GM21717 (cell line): ENCODE measurements around the gene ATG7.
A peak's percentile ranks its signal among the peaks of the same experiment; 100 is the strongest.
"Not testable (repeated sequence)": the region's sequence is repeated elsewhere in the genome, so short reads cannot be mapped to it uniquely, and the experiment has no call there.

Experiments used
- ATAC-seq: cut with Tn5 transposase; IDR thresholded peaks from one replicate; pipeline ENCODE4 v1.9.1; 2021; ENCODE audit warnings: mild to moderate bottlenecking, moderate library complexity; ENCODE audit not compliant: unreplicated experiment

Gene ATG7

GRCh38 chr3:11582191-11582968, 310.2 kb downstream of the ATG7 start:
- no peak for ATAC-seq

DNA sequence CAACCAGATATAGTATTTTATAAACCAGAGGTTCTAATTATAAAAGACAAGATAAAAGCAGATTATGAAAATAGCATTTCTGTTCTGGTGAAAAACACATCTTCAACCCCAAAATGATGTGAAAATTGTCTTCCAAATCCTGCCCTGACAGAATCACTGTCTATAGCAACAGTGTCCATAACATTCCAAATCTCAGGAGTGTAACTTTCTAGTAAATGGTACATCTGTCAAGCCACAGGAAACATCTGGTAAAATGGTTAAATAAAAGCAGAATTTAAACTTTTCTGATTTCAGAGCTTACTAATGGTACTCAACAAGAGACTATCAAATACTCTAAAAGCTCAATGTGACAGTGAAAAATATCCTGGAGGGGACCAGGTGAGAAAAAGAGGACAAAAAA, 311.0 kb downstream of the ATG7 start:
- ATAC-seq, result no peak

- ATAC-seq, result no peak
Measured at GRCh38 chr3:11583638-11584046, 311.4 kb downstream of the ATG7 start.

DNA sequence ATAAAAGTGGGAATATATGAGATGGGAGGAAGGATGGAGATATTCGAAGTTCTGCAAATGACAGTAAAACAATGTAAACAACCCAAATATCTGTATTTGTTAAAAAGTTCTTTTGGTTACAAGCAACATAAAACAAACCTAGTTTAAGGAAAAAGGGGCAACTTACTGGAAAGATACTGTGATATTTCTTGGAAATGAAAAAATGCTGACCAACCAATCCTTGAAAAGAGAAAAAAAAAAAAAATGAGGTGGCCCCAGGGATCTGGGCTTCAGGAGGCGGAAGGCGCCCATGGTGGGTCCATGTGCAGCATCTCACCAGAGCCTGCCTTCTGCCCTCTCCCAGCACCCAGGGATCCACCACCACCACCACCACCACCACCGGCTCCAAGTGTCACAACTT, 312.4 kb downstream of the ATG7 start:
- ATAC-seq, result no peak

DNA sequence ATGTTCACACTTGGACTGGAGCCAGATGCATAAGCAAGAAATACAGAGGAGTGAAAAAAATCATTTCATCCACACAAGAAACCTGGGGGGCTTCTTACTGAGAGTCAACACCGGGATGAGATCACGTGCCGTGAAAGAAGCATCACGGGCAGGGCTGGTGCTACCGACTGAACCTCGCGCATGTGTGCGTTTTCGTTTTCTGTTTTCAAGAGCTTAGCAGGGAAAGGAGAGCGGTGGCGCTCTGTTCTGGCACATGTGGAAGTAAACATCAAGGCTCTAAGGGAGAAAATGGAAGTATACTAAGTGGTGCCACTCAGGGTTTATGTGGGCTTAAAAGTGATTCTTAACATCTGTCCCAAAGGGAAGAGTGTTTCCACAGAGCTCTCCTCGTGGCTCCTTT, 315.6 kb downstream of the ATG7 start:
- no peak for ATAC-seq

- ATAC-seq, result no peak
Measured at GRCh38 chr3:11588338-11588737, 316.1 kb downstream of the ATG7 start.

- no peak for ATAC-seq
Measured at GRCh38 chr3:11588755-11589154, 316.6 kb downstream of the ATG7 start.

GRCh38 chr3:11589706-11590105, 317.5 kb downstream of the ATG7 start:
- ATAC-seq, result no peak

GRCh38 chr3:11591002-11591355, 318.8 kb downstream of the ATG7 start:
- ATAC-seq, result no peak

DNA sequence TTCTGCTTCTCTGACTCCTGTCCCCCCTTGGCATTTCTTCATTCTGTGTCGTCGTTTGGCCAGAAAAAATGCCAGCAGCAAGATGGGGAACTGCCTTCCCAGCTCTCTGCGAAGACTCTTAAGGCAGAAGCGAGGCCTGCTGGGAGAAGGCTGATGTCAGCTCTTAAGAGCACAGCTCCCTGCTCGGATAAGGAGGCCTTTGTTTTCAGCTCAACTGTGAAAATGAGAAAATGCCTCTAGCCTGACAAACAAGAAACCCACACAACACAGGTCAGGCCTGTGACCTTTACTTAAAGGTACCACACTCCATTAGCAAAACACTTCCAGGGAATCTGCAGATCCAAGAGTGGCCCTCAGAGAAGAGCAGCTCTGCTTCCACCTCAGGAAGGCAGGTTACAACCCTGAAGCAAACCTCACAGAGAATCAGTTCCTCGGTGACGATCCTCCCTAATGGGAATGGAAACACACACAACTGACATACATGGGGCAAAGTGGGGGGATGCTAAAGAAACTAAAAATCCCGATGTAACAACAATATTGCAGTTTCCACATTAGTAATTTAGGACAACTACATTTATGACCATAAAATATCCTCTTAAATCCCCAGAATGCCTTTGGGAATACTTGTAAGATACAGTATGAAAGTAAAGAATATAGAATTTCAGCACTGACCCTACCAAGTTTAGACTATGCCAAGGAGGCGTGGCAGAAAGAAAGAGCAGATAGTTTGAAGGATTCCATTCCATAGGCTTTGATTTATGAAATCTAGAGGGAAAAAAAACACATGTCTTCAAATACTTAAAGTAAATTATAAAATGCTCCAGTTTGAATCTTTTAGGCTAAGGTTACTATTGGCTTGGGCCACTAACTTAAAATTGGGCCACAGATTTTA, 319.4 kb downstream of the ATG7 start:
- ATAC-seq, result no peak

DNA sequence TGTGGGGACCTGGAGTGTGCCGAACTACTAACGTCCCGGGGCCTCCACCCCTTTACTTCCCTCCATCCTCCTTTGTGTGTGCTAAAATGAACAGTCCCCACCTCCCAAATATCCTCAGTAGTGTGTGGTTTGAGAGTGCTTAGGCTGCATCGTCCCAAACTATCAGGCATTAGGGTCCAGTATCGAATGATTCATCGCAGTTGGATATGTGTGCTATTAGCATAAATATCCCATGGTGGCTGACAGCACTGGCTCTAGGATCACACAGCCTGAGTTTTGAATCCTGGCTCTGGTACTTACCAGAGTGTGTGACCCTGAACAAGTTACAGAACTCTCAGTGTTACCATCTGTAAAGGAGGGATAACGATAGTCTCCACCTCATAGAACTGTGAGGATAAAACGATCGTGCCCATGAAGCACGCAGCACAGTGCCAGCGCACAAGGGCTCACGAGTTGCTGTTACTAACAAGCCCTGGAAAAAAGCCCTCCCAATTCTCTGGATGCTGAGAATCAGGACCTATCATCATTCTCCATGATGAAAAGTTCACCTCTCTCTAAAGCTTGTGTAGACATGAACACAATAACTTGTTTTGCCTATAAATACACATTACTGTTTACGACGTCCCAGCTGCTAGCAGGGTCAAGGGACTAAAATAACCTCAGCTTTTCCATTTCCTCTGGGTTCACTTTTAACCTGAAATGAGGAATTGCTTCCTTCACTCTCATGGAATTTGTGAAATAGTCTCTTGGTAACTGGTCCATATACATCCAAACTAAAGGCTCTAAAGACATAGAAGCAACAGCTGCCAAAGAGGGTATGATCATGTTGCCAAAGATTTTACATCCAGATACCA, 320.5 kb downstream of the ATG7 start:
- no peak for ATAC-seq

GRCh38 chr3:11593318-11594034, 321.3 kb downstream of the ATG7 start:
- no peak for ATAC-seq

DNA sequence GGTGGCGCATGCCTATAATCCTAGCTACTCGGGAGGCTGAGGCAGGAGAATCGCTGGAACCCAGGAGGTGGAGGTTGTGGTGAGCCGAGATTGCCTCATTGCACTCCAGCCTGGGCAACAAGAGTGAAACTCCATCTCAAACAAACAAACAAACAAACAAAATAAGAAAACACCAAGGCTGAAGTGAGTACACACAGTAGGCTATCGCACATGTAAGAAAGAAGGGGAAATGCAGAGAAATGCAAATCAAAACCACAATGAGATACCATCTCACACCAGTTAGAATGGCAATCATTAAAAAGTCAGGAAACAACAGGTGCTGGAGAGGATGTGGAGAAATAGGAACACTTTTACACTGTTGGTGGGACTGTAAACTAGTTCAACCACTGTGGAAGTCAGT, 322.8 kb downstream of the ATG7 start:
- not testable (repeated sequence) for ATAC-seq

DNA sequence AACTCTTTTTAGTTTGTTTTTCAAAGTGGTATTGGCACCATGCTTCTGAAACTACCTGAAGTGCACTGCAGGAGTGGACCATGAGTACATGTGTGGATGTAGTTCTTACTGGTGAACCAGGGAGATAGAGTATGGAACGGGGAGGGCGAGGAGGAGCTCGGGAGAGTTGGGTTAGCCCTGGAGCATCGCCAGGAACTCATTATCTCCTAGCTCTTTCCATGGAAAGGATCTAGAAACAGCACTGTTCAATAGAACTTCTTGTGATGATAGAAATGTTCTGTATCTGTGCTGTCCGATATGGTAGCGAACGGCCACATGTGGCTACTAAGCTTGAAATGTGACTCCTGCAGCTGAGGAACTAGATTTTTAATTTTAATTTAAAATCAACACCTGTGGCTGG, 324.2 kb downstream of the ATG7 start:
- ATAC-seq, result no peak

GRCh38 chr3:11600501-11601282, 328.5 kb downstream of the ATG7 start:
- no peak for ATAC-seq

- ATAC-seq, result peak; percentile 93
Measured at GRCh38 chr3:11601446-11602238, 329.4 kb downstream of the ATG7 start.

DNA sequence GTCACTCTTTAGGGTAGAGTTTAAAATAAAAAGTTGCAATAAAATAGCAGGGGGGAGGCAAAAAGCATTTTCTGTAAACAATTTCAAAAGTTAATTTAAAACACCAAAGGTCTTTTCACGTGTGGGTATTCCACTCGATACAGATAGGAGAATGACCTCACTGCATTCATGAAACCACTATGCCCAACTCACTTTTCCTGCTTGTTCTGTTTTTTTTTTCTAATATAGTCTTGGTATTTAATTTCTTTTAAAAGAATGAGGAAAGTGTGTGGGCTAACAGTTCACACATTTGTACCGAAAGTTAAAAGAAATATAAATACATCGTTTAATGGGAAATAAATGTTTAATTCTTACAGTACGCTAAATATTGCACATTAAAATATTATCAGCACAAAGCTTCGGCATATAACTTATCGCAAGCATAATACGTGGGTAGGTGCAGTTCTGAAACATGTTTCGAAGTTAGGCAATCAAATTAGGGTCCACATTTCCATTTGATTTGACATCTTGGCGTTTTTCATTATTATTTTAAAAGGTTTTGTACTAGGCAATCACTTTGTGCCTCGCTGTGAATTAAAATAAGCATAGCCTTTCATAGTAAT, 330.1 kb downstream of the ATG7 start:
- ATAC-seq, result no peak

- ATAC-seq, result no peak
Measured at GRCh38 chr3:11602886-11603527, 330.8 kb downstream of the ATG7 start.
